ENCODE data around the gene LILRB5. TPM values are rescaled to one million over a fixed set of nuclear protein-coding genes. Genes with fewer than 3 reads are reported as not detected.

LILRB5 gene
- total and polyA plus RNA-seq, 2 donors (not counting 1 experiment from before 2014, with no cell fraction given): 0.05 TPM; not detected in 1

DNA sequence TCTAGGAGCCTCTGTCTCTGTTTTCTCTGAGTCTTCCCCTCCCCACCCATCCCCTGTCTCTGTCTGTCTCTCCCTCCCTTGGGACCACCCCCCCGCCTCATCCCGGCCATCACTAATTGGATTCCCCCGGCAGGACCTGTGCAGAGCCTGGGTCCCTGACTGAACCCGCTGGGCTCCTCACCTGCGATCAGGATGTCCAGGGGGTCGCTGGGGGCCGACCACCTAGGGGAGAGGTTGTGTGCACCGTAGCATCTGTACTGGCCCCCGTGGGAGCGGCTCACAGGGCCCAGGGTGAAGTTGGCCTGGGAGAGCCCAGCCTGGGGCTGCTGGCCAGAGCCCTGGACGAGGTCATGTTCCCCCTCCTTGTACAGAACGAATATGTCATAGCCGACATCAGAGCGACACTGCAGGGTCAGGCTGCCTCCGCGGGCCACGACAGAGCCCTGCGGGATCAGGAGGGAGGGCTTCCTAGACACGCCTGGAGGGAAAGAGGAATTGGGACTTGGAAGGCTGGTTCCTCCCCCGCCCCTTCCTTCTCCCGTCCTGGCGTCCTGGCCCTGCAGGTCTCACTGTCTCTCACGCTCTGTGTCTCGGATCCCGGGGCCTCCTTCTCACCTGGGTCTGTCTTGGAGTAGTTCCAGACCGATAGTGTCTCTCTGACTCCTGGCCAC, 1.8 kb downstream of the LILRB5 start:
- intact Hi-C loops (cut with micrococcal nuclease): no loop called here
- TF ChIP-seq, protein P1, sequence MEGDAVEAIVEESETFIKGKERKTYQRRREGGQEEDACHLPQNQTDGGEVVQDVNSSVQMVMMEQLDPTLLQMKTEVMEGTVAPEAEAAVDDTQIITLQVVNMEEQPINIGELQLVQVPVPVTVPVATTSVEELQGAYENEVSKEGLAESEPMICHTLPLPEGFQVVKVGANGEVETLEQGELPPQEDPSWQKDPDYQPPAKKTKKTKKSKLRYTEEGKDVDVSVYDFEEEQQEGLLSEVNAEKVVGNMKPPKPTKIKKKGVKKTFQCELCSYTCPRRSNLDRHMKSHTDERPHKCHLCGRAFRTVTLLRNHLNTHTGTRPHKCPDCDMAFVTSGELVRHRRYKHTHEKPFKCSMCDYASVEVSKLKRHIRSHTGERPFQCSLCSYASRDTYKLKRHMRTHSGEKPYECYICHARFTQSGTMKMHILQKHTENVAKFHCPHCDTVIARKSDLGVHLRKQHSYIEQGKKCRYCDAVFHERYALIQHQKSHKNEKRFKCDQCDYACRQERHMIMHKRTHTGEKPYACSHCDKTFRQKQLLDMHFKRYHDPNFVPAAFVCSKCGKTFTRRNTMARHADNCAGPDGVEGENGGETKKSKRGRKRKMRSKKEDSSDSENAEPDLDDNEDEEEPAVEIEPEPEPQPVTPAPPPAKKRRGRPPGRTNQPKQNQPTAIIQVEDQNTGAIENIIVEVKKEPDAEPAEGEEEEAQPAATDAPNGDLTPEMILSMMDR (IDR thresholded peaks at IDR 0.05): no peak
- ATAC-seq (ENCODE audit: low read depth) (no peak), DNase-seq (no peak)
- H3K4me3 Mint-ChIP-seq: no peak overlapping the region
- H3K27ac ChIP-seq (ENCODE audit: low read length in 2 of 2): no peak overlapping the region
- no peaks in the 10 kb centered on the region for H3K4me1 ChIP-seq (ENCODE audit: control insufficient read depth in 2 of 2, insufficient read depth in 2 of 2, low read length in 2 of 2)
- CTCF ChIA-PET: no interaction called here
- H3K9ac ChIP-seq (ENCODE audit: low read length): no peak overlapping the region
- no peak overlapping the region for H2AFZ ChIP-seq (ENCODE audit: insufficient read depth, low read depth, low read length, poor library complexity, severe bottlenecking)
- no peak overlapping the region for H3K4me2 ChIP-seq (replicated peaks; ENCODE audit: low read depth, low read length, poor library complexity, severe bottlenecking)
- no peaks in the 10 kb centered on the region for H3K79me2 ChIP-seq (ENCODE audit: control insufficient read depth, insufficient read depth, low read length)
- peaks cover 0 to 40% (median 2%) of the 10 kb centered on the region in 4 experiments for H3K27me3 ChIP-seq (replicated peaks in 1 of 4; ENCODE audit: control extremely low read depth in 1 of 4, control insufficient read depth in 3 of 4, insufficient read depth in 4 of 4, low read length in 3 of 4)
- peaks cover 27% of the 10 kb centered on the region for H3K27me3 Mint-ChIP-seq
- WGBS (ENCODE audit: insufficient coverage): 85% methylated on average over 24 of the region's 26 CpGs
- no peaks in the 10 kb centered on the region for H3K9me3 Mint-ChIP-seq (ENCODE audit: insufficient read depth)
- no peaks in the 10 kb centered on the region for H4K20me1 ChIP-seq (ENCODE audit: control insufficient read depth, insufficient read depth, low read length, poor library complexity, severe bottlenecking)
- POLR2A ChIA-PET: no interaction called here
- H3K9me3 ChIP-seq (ENCODE audit: control extremely low read depth in 1 of 3, control insufficient read depth in 2 of 3, insufficient read depth in 1 of 3, low read length in 2 of 3): no peaks in the 10 kb centered on the region
- H3K27ac Mint-ChIP-seq: no peak overlapping the region
- no peaks in the 10 kb centered on the region for H3K4me1 Mint-ChIP-seq
- H3K4me3 ChIP-seq (ENCODE audit: control extremely low read depth in 1 of 5, extremely low read depth in 1 of 5, insufficient read depth in 1 of 5, low read depth in 2 of 5, low read length in 4 of 5): no peak overlapping the region
- no peaks in the 10 kb centered on the region for H3K36me3 ChIP-seq (replicated peaks in 1 of 2; ENCODE audit: control extremely low read depth in 1 of 2, control insufficient read depth in 1 of 2, extremely low read depth in 1 of 2, insufficient read depth in 2 of 2, low read length in 1 of 2)

DNA sequence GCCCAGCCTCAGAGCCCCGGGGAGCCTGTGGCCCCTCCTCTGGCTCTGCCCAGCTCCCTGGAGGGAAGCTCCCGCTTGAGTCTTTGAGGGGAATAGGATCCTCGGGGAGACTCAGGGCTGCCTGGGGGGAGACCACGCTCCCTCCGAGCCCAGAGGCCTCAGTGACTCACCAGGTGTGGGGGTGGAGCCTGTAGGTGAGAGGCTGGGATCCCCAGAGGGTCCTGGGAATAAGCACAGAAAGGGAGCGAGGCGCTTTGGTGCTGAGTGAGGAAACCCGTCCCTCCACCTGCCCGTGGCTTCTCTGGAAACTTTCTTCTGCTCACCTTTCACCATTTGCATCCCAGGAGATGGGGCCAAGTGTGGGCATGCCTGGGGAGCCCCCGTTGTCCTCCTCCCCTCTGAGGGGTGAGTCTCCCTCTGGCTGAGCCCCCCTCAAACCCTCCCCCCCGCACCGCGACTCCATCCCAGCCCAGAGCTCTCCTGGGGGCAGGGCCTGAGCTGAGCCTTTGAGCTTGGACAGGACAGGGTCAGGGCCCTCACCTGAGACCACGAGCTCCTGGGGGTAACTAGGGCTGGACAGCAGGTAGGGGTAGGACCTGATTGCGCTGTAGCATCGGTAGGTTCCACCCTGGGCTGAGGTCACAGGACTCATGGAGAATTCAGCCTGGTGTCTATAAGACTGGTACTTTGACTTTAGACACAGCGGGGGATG, 2.7 kb downstream of the LILRB5 start:
- H3K27me3 Mint-ChIP-seq: peaks cover 30% of the 10 kb centered on the region
- no peak overlapping the region for H3K4me2 ChIP-seq (replicated peaks; ENCODE audit: low read depth, low read length, poor library complexity, severe bottlenecking)
- no peak overlapping the region for H3K27ac Mint-ChIP-seq
- H3K9ac ChIP-seq (ENCODE audit: low read length): no peak overlapping the region
- no peak overlapping the region for H3K4me3 Mint-ChIP-seq
- H2AFZ ChIP-seq (ENCODE audit: insufficient read depth, low read depth, low read length, poor library complexity, severe bottlenecking): no peak overlapping the region
- H3K4me1 Mint-ChIP-seq: no peaks in the 10 kb centered on the region
- ChIA-PET POLR2A (no interaction called here), CTCF (no interaction called here)
- H3K79me2 ChIP-seq (ENCODE audit: control insufficient read depth, insufficient read depth, low read length): no peaks in the 10 kb centered on the region
- WGBS (ENCODE audit: insufficient coverage): 61% methylated on average over 14 of the region's 17 CpGs
- intact Hi-C loops (cut with micrococcal nuclease): no loop called here
- no peak overlapping the region for H3K27ac ChIP-seq (ENCODE audit: low read length in 2 of 2)
- H3K36me3 ChIP-seq (replicated peaks in 1 of 2; ENCODE audit: control extremely low read depth in 1 of 2, control insufficient read depth in 1 of 2, extremely low read depth in 1 of 2, insufficient read depth in 2 of 2, low read length in 1 of 2): no peaks in the 10 kb centered on the region
- H3K9me3 ChIP-seq (ENCODE audit: control extremely low read depth in 1 of 3, control insufficient read depth in 2 of 3, insufficient read depth in 1 of 3, low read length in 2 of 3): no peaks in the 10 kb centered on the region
- no peak for TF ChIP-seq EZH2 (IDR thresholded peaks at IDR 0.05; ENCODE audit: borderline replicate concordance, insufficient read depth, low read depth, low read length, poor library complexity, severe bottlenecking)
- TF ChIP-seq, protein P1 (IDR thresholded peaks at IDR 0.05): no peak
- DNase-seq (no peak), ATAC-seq (ENCODE audit: low read depth) (no peak)
- H3K4me3 ChIP-seq (ENCODE audit: control extremely low read depth in 1 of 5, extremely low read depth in 1 of 5, insufficient read depth in 1 of 5, low read depth in 2 of 5, low read length in 4 of 5): no peak overlapping the region
- no peaks in the 10 kb centered on the region for H4K20me1 ChIP-seq (ENCODE audit: control insufficient read depth, insufficient read depth, low read length, poor library complexity, severe bottlenecking)
- no peaks in the 10 kb centered on the region for H3K9me3 Mint-ChIP-seq (ENCODE audit: insufficient read depth)
- H3K27me3 ChIP-seq (replicated peaks in 1 of 4; ENCODE audit: control extremely low read depth in 1 of 4, control insufficient read depth in 3 of 4, insufficient read depth in 4 of 4, low read length in 3 of 4): peaks cover 0 to 40% (median 2%) of the 10 kb centered on the region in 4 experiments
- no peaks in the 10 kb centered on the region for H3K4me1 ChIP-seq (ENCODE audit: control insufficient read depth in 2 of 2, insufficient read depth in 2 of 2, low read length in 2 of 2)

Measured in B cell (primary cell).